IMR-90 (cell line): ENCODE measurements around the gene MAT2A. TPM values are rescaled to one million over a fixed set of nuclear protein-coding genes. Genes with fewer than 3 reads are reported as not detected.

Experiments used
- ATAC-seq: fragments of 200-7000 bp; cut with Tn5 transposase; 2 replicates; pipeline ENCODE4 v1.9.1; 2020; ENCODE audit warnings: low read depth, mild to moderate bottlenecking, moderate library complexity
- BruUV-seq: library from RNA; stranded (reverse); fragments of 400-500 nt; replicated peaks from 2 replicates; lab custom pipeline; 2021; lab: Mats Ljungman, UMichigan
- CTCF ChIA-PET: fragments of 300-600 bp; formaldehyde crosslinking; extraction: SDS; loops from one replicate; lab custom pipeline; 2021; ENCODE audit warnings: antibody characterized with exemption; lab: Yijun Ruan, JAX
- POLR2A ChIA-PET: fragments of 300-600 bp; sonication (Branson Sonifier 250); formaldehyde crosslinking; loops from one replicate; lab custom pipeline; 2022; ENCODE audit warnings: antibody characterized with exemption; ENCODE audit not compliant: unreplicated experiment; lab: Charles Lee
- DNase-seq: peaks from one replicate; pipeline ENCODE4 v3.0.0; 2013
- H2AFZ ChIP-seq: replicated peaks from 2 replicates; pipeline ENCODE3; 2013; ENCODE audit warnings: low read length, mild to moderate bottlenecking; ENCODE audit not compliant: poor library complexity
- H2AK5ac ChIP-seq: 2 replicates; pipeline ENCODE4 v1.6.1; 2013; ENCODE audit warnings: low read depth, low read length, inconsistent platforms
- H2AK9ac ChIP-seq: replicated peaks from 2 replicates; pipeline ENCODE3; 2013; ENCODE audit warnings: mild to moderate bottlenecking, low read depth, low read length, moderate library complexity; ENCODE audit not compliant: poor library complexity
- H2BK120ac ChIP-seq: 2 replicates; pipeline ENCODE4 v1.6.1; 2013; ENCODE audit warnings: low read depth, low read length, inconsistent platforms
- H2BK15ac ChIP-seq: 3 replicates; pipeline ENCODE4 v1.6.1; 2013; ENCODE audit warnings: low read depth, low read length, inconsistent platforms
- H2BK20ac ChIP-seq: 2 replicates; pipeline ENCODE4 v1.6.1; 2013; ENCODE audit warnings: low read depth, mild to moderate bottlenecking, inconsistent platforms, low read length, moderate library complexity
- H2BK5ac ChIP-seq: 2 replicates; pipeline ENCODE4 v1.6.1; 2013; ENCODE audit warnings: mild to moderate bottlenecking, low read depth, low read length, inconsistent platforms; ENCODE audit not compliant: poor library complexity, severe bottlenecking
- H3K14ac ChIP-seq: replicated peaks from 2 replicates; pipeline ENCODE4 v1.6.1; 2013; ENCODE audit warnings: low read depth, low read length, inconsistent platforms
- H3K18ac ChIP-seq: 2 replicates; pipeline ENCODE4 v1.6.1; 2013; ENCODE audit warnings: low read depth, low read length, control low read depth
- H3K23ac ChIP-seq: 2 replicates; pipeline ENCODE4 v1.6.1; 2013; ENCODE audit warnings: low read depth, low read length, inconsistent platforms
- H3K27ac ChIP-seq: 2 replicates; pipeline ENCODE4 v1.5.1; 2013; ENCODE audit warnings: mild to moderate bottlenecking, control low read depth, low read length; ENCODE audit not compliant: insufficient read depth
- H3K27me3 ChIP-seq: 2 replicates; pipeline ENCODE4 v1.6.1; 2013; ENCODE audit warnings: low read length; ENCODE audit not compliant: control insufficient read depth, insufficient read depth
- H3K36me3 ChIP-seq: 2 replicates; pipeline ENCODE4 v1.6.1; 2013; ENCODE audit warnings: low read length, mixed read lengths; ENCODE audit not compliant: control insufficient read depth, insufficient read depth
- H3K4ac ChIP-seq: 2 replicates; pipeline ENCODE4 v1.6.1; 2013; ENCODE audit warnings: low read depth, low read length, inconsistent platforms
- H3K4me1 ChIP-seq: 2 replicates; pipeline ENCODE4 v1.6.1; 2013; ENCODE audit warnings: low read length, mixed read lengths; ENCODE audit not compliant: control insufficient read depth, insufficient read depth
- H3K4me2 ChIP-seq: 2 replicates; pipeline ENCODE4 v1.6.1; 2013; ENCODE audit warnings: low read depth, mild to moderate bottlenecking, control low read depth, low read length, moderate library complexity
- H3K4me3 ChIP-seq: 2 replicates; pipeline ENCODE4 v1.5.1; 2013; ENCODE audit warnings: low read depth, mild to moderate bottlenecking, control low read depth, low read length, moderate library complexity; ENCODE audit not compliant: insufficient read depth
- H3K56ac ChIP-seq: 2 replicates; pipeline ENCODE4 v1.6.1; 2013; ENCODE audit warnings: low read length, inconsistent platforms; ENCODE audit not compliant: insufficient read depth; ENCODE audit errors: extremely low read depth
- H3K79me1 ChIP-seq, 2 experiments: 2 replicates each; pipeline ENCODE4 v1.6.1; 2013; ENCODE audit warnings: low read length in 2 of 2, inconsistent platforms in 1 of 2, low read depth in 1 of 2
- H3K9ac ChIP-seq: 2 replicates; pipeline ENCODE4 v1.6.1; 2013; ENCODE audit warnings: low read depth, low read length, control low read depth
- H3K9me1 ChIP-seq: 2 replicates; pipeline ENCODE4 v1.6.1; 2013; ENCODE audit warnings: low read length, inconsistent platforms; ENCODE audit not compliant: insufficient read depth
- H3K9me3 ChIP-seq: 2 replicates; pipeline ENCODE4 v1.6.1; 2013; ENCODE audit warnings: low read length; ENCODE audit not compliant: control insufficient read depth, insufficient read depth
- H4K20me1 ChIP-seq: 2 replicates; pipeline ENCODE4 v1.6.1; 2013; ENCODE audit warnings: low read length, inconsistent platforms; ENCODE audit not compliant: insufficient read depth
- H4K5ac ChIP-seq: 2 replicates; pipeline ENCODE4 v1.6.1; 2013; ENCODE audit warnings: mild to moderate bottlenecking, low read depth, low read length, control low read depth
- H4K8ac ChIP-seq, 2 experiments: 2 replicates each; pipeline ENCODE4 v1.6.1; 2013; ENCODE audit warnings: low read depth in 2 of 2, low read length in 2 of 2, control low read depth in 1 of 2, inconsistent platforms in 1 of 2
- H4K91ac ChIP-seq: 2 replicates; pipeline ENCODE4 v1.6.1; 2013; ENCODE audit warnings: low read depth, low read length, inconsistent platforms; ENCODE audit not compliant: insufficient read depth
- CHD1 ChIP-seq: IDR thresholded peaks from 2 replicates; pipeline ENCODE4 v1.6.1; 2012; ENCODE audit warnings: low read depth, low read length, improper control_type of control experiment
- MAZ ChIP-seq: IDR thresholded peaks from 2 replicates; pipeline ENCODE4 v1.6.1; 2012; ENCODE audit warnings: low read depth, mild to moderate bottlenecking, low read length, improper control_type of control experiment, moderate library complexity, borderline replicate concordance
- RFX5 ChIP-seq: IDR thresholded peaks from 2 replicates; pipeline ENCODE4 v1.8.0; 2012; ENCODE audit warnings: low read depth, mild to moderate bottlenecking, low read length, moderate library complexity
- SMC3 ChIP-seq: fragments of 150-350 bp; IDR thresholded peaks from 2 replicates; pipeline ENCODE4 v1.6.1; 2016; ENCODE audit warnings: low read depth, mild to moderate bottlenecking, antibody characterized with exemption, low read length, moderate library complexity
- WGBS, 2 experiments: methylation state at CpG; one replicate each; pipeline versions ENCODE4 v1.1.5 to v1.1.7; 2013; ENCODE audit warnings: missing lambda C conversion rate in 2 of 2; ENCODE audit not compliant: insufficient read length in 1 of 2; ENCODE audit errors: extremely low coverage in 2 of 2; 5-methylcytosine and 5-hydroxymethylcytosine counted together
- dilution Hi-C: fragments of 300-500 bp; cut with HindIII; formaldehyde crosslinking; loops from one replicate; pipeline ENCODE4 v1.14.3; 2018; ENCODE audit warnings: low sequenced_read_pairs; ENCODE audit not compliant: unreplicated experiment
- in situ Hi-C: fragments of 300-500 bp; cut with MboI; formaldehyde crosslinking; loops from 3 replicates; pipeline ENCODE4 v1.14.3; 2019; ENCODE audit warnings: low sequenced_read_pairs, inconsistent platforms, mixed read lengths
- intact Hi-C: fragments of 100-400 bp; cut with micrococcal nuclease; formaldehyde crosslinking; loops from 2 replicates; pipeline ENCODE4 v1.10.0; 2022
- polyA plus RNA-seq, 3 experiments: library from polyadenylated mRNA; depleted of rRNA; stranded (reverse); fragments of >200 nt; gene quantifications; 2 replicates each; pipeline ENCODE4 v1.2.3, GENCODE V29; 2012; ENCODE audit warnings: low replicate concordance in 1 of 3
- total RNA-seq: library from RNA; depleted of rRNA; stranded (reverse); fragments of >200 nt; gene quantifications from 2 replicates; pipeline ENCODE4 v1.2.3, GENCODE V29; 2012
- TF ChIP-seq, protein P1 (sequence below): fragments of 150-350 bp; IDR thresholded peaks from 2 replicates; pipeline ENCODE4 v1.6.1; 2017; ENCODE audit warnings: mild to moderate bottlenecking, antibody characterized with exemption, low read length, low read depth
- TF ChIP-seq, protein P2 (sequence below): conservative IDR thresholded peaks from 2 replicates; pipeline ENCODE4 v1.5.1; 2012; ENCODE audit warnings: mild to moderate bottlenecking, low read depth, low read length, improper control_type of control experiment

Gene MAT2A
- total and polyA plus RNA-seq, 2 of the 4 experiments (the other 2 are of a cell fraction) = 94.1 to 223 TPM

DNA sequence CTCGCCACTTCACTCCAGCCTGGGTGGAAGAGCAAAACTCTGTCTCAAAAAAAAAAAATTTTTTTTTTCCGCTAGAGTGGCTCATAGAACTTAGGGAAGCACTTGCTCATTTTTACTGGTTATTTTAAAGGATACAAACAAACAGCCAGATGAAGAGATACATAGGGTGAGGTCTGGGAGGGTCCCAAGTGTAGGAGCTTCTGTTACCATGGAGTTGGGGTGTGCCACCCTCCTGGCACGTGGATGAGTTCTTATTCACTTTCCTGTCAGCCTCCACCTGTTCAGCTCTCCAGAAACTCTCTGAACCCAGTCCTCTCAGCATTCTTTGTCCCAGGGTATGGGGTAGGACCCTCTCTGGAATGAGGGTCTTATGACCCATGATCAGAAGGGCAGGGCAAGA is 4.9 kb upstream of the MAT2A start:
- in situ Hi-C loops = no loop called here
- H3K9me3 ChIP-seq = no peaks in the 10 kb centered on the region
- H3K27me3 ChIP-seq = no peaks in the 10 kb centered on the region; the same call in 1 of the 2 replicates
- H3K4me2 ChIP-seq = no peak overlapping the region
- no peak overlapping the region for H2BK5ac ChIP-seq
- no peak for ATAC-seq
- no peak overlapping the region for H3K56ac ChIP-seq
- no peak for TF ChIP-seq SMC3
- TF ChIP-seq MAZ = no peak
- TF ChIP-seq, protein P1, sequence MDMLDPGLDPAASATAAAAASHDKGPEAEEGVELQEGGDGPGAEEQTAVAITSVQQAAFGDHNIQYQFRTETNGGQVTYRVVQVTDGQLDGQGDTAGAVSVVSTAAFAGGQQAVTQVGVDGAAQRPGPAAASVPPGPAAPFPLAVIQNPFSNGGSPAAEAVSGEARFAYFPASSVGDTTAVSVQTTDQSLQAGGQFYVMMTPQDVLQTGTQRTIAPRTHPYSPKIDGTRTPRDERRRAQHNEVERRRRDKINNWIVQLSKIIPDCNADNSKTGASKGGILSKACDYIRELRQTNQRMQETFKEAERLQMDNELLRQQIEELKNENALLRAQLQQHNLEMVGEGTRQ = no peak
- TF ChIP-seq, protein P2, sequence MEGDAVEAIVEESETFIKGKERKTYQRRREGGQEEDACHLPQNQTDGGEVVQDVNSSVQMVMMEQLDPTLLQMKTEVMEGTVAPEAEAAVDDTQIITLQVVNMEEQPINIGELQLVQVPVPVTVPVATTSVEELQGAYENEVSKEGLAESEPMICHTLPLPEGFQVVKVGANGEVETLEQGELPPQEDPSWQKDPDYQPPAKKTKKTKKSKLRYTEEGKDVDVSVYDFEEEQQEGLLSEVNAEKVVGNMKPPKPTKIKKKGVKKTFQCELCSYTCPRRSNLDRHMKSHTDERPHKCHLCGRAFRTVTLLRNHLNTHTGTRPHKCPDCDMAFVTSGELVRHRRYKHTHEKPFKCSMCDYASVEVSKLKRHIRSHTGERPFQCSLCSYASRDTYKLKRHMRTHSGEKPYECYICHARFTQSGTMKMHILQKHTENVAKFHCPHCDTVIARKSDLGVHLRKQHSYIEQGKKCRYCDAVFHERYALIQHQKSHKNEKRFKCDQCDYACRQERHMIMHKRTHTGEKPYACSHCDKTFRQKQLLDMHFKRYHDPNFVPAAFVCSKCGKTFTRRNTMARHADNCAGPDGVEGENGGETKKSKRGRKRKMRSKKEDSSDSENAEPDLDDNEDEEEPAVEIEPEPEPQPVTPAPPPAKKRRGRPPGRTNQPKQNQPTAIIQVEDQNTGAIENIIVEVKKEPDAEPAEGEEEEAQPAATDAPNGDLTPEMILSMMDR = no peak
- no peak for TF ChIP-seq RFX5
- no peak for TF ChIP-seq CHD1
- no peak overlapping the region for H2AK9ac ChIP-seq
- no peak overlapping the region for H4K5ac ChIP-seq
- no peak overlapping the region for H3K4me3 ChIP-seq
- no peak overlapping the region for H4K91ac ChIP-seq
- H2AFZ ChIP-seq = no peak overlapping the region
- no peak for DNase-seq
- no CpG with 5 or more reads among the region's 3 CpGs for WGBS, 2 experiments
- no peak overlapping the region for H2BK120ac ChIP-seq
- H3K27ac ChIP-seq = no peak overlapping the region
- H2BK20ac ChIP-seq = no peak overlapping the region
- peaks cover 2% of the 10 kb centered on the region for H4K20me1 ChIP-seq
- H3K79me1 ChIP-seq = peaks cover 13 to 22% of the 10 kb centered on the region in 2 experiments
- peaks cover 2% of the 10 kb centered on the region; the same call in 1 of the 2 replicates for H3K9me1 ChIP-seq
- H3K36me3 ChIP-seq = no peaks in the 10 kb centered on the region
- CTCF ChIA-PET = no interaction called here
- dilution Hi-C loops = no loop called here
- H4K8ac ChIP-seq = no peak overlapping the region
- BruUV-seq = no TSS peak
- no peak overlapping the region for H3K9ac ChIP-seq
- H3K4ac ChIP-seq = no peak overlapping the region
- intact Hi-C loops = loop anchor here (10.0 kb wide), 1 partner anchor 469 kb away; no protein-coding TSS in a partner anchor
- POLR2A ChIA-PET = no interaction called here
- H3K23ac ChIP-seq = no peak overlapping the region
- H3K18ac ChIP-seq = no peak overlapping the region
- no peak overlapping the region for H2BK15ac ChIP-seq
- H2AK5ac ChIP-seq = no peak overlapping the region
- H3K4me1 ChIP-seq = peaks cover 5% of the 10 kb centered on the region
- H3K14ac ChIP-seq = no peak overlapping the region
